Nephron progenitor cell (in vitro differentiated cells): Measurements from ENCODE around the gene GPAT3.
A peak's percentile ranks its signal among the peaks of the same experiment; 100 is the strongest.

Source experiments
- DNase-seq: peaks from one replicate; pipeline ENCODE4 v3.0.0; 2021
- H3K27ac Mint-ChIP-seq: 2 replicates; pipeline ENCODE4 v1.8.0; 2021; ENCODE audit warnings: mild to moderate bottlenecking, moderate library complexity, mixed read lengths
- H3K27me3 Mint-ChIP-seq: 2 replicates; pipeline ENCODE4 v1.8.0; 2021; ENCODE audit warnings: mild to moderate bottlenecking, low read depth, mixed read lengths; ENCODE audit not compliant: poor library complexity
- H3K36me3 Mint-ChIP-seq: 2 replicates; pipeline ENCODE4 v1.8.0; 2021; ENCODE audit warnings: low read depth, mixed read lengths
- H3K4me1 Mint-ChIP-seq: 2 replicates; pipeline ENCODE4 v1.8.0; 2021; ENCODE audit warnings: mixed read lengths
- H3K4me3 Mint-ChIP-seq: 2 replicates; pipeline ENCODE4 v1.8.0; 2021; ENCODE audit warnings: mild to moderate bottlenecking, moderate library complexity, mixed read lengths
- H3K9me3 Mint-ChIP-seq: 2 replicates; pipeline ENCODE4 v1.8.0; 2021; ENCODE audit warnings: mild to moderate bottlenecking, moderate library complexity, mixed read lengths
- TF ChIP-seq, protein P1 (sequence below): fragments of 200-600 bp; sonication (generic); IDR thresholded peaks from 2 replicates; pipeline ENCODE4 v1.5.0; 2021; ENCODE audit warnings: antibody characterized with exemption

Gene GPAT3

GRCh38 chr4:83643036-83643435 is 107.1 kb downstream of the GPAT3 start:
- Mint-ChIP-seq H3K36me3 (no peaks in the 10 kb centered on the region), H3K9me3 (peaks cover 4% of the 10 kb centered on the region), H3K27ac (no peak overlapping the region), H3K4me1 (peaks cover 28% of the 10 kb centered on the region), H3K4me3 (no peak overlapping the region), H3K27me3 (peaks cover 16% of the 10 kb centered on the region)
- DNase-seq, result no peak
- TF ChIP-seq, protein P1, sequence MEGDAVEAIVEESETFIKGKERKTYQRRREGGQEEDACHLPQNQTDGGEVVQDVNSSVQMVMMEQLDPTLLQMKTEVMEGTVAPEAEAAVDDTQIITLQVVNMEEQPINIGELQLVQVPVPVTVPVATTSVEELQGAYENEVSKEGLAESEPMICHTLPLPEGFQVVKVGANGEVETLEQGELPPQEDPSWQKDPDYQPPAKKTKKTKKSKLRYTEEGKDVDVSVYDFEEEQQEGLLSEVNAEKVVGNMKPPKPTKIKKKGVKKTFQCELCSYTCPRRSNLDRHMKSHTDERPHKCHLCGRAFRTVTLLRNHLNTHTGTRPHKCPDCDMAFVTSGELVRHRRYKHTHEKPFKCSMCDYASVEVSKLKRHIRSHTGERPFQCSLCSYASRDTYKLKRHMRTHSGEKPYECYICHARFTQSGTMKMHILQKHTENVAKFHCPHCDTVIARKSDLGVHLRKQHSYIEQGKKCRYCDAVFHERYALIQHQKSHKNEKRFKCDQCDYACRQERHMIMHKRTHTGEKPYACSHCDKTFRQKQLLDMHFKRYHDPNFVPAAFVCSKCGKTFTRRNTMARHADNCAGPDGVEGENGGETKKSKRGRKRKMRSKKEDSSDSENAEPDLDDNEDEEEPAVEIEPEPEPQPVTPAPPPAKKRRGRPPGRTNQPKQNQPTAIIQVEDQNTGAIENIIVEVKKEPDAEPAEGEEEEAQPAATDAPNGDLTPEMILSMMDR, result no peak

- TF ChIP-seq, protein P1, result peak; percentile 94
- peaks cover 30% of the 10 kb centered on the region for H3K4me1 Mint-ChIP-seq
- H3K4me3 Mint-ChIP-seq, result no peak overlapping the region
- DNase-seq, result peak; percentile 33
- H3K27me3 Mint-ChIP-seq, result peaks cover 16% of the 10 kb centered on the region
- H3K36me3 Mint-ChIP-seq, result no peaks in the 10 kb centered on the region
- H3K27ac Mint-ChIP-seq, result no peak overlapping the region
- H3K9me3 Mint-ChIP-seq, result no peaks in the 10 kb centered on the region
Measured at GRCh38 chr4:83644677-83645659, 109.1 kb downstream of the GPAT3 start.

DNA sequence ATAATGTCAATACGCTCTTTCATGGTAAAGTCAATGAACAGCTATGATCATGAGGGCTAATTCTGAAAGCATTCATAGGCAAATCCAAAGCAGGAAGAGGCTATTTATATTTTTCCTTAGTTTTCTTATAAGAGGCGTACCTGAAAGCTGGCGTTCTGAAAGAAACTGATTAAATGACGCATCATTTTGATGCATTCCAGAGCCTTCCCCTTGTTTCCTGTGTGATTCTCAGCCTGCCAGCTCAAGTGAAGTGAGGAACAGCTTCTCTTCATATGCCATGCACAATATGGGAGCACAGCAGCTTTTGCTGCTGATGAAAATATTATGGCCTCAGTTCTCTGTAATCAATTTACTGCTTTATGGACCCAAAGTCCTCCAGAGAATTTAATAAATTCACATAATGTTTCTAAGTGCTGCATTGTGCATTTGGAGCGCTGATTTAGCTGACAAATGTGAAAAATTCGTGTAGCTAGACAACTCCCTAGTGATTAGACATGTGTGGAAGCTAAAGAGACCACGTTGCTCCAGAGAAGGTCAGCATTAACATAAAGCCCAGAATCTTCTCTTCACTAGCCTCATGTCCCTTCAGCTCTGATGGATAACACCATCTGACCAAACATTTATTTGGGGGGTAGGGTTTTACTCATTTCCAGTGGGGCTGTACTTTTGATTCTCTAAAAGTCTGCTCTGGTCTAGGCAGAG is 110.8 kb downstream of the GPAT3 start:
- no peak for DNase-seq
- Mint-ChIP-seq H3K27me3 (peaks cover 8% of the 10 kb centered on the region), H3K4me3 (no peak overlapping the region), H3K36me3 (no peaks in the 10 kb centered on the region), H3K4me1 (peaks cover 30% of the 10 kb centered on the region), H3K27ac (no peak overlapping the region), H3K9me3 (no peaks in the 10 kb centered on the region)
- TF ChIP-seq, protein P1, result no peak

DNA sequence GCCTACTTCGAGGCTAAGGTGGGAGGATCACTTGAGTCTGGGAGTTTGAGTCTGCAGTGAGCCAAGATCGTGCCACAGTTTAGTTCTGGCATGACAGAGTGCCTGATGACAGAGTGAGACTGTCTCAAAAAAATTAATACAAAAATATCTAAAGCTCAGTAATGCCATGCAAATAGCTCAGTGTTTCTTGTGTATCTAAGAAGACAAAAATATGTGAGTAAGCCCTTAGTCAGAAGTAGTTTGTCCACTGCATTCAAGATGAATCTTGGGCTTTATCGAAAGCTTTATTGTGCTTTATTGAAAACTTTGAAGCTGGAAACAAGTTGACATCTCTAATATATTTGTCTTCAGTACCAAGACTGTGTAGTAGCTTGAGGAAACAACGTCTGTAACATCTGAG is 115.9 kb downstream of the GPAT3 start:
- no peak for DNase-seq
- Mint-ChIP-seq H3K27me3 (no peaks in the 10 kb centered on the region), H3K27ac (no peak overlapping the region), H3K4me1 (peaks cover 13% of the 10 kb centered on the region), H3K36me3 (no peaks in the 10 kb centered on the region), H3K4me3 (no peak overlapping the region), H3K9me3 (no peaks in the 10 kb centered on the region)
- TF ChIP-seq, protein P1, result no peak
